HepG2 (cell line): ENCODE data around the gene TSPAN3. TPM values are rescaled to one million over a fixed set of nuclear protein-coding genes. Genes with fewer than 3 reads are reported as not detected.

Experiments
- ATAC-seq: fragments of 200-7000 bp; cut with Tn5 transposase; 3 replicates; pipeline ENCODE4 v1.9.1; 2020; ENCODE audit warnings: mild to moderate bottlenecking, moderate library complexity
- BruUV-seq: library from RNA; stranded (reverse); fragments of 400-500 nt; replicated peaks from 2 replicates; lab custom pipeline; 2021; lab: Mats Ljungman, UMichigan
- CTCF ChIA-PET: fragments of 300-600 bp; formaldehyde crosslinking; extraction: SDS; loops from one replicate; lab custom pipeline; 2021; ENCODE audit warnings: low total read pairs, inconsistent platforms, low intra/inter-chr PET ratio; lab: Yijun Ruan, JAX
- POLR2A ChIA-PET: fragments of 350-600 bp; sonication (Branson Sonifier 250); formaldehyde crosslinking; loops from one replicate; lab custom pipeline; 2020; ENCODE audit warnings: antibody characterized with exemption, inconsistent platforms; lab: Yijun Ruan, JAX
- DNase-seq: peaks from one replicate; pipeline ENCODE4 v3.0.0-alpha.2; 2015; ENCODE audit warnings: low spot score
- FAIRE-seq: peaks from 3 replicates; lab custom pipeline; 2011; peaks lifted over from hg19 to GRCh38; lab: Jason Lieb, UNC
- H2AFZ ChIP-seq: one replicate; pipeline ENCODE4 v1.6.1; 2011; ENCODE audit warnings: low read length, inconsistent platforms
- H3K27ac ChIP-seq: fragments of 300-600 bp; 3 replicates; pipeline ENCODE4 v1.8.0; 2011; ENCODE audit warnings: mixed run types, mild to moderate bottlenecking, mixed read lengths, low read length, inconsistent platforms; ENCODE audit not compliant: insufficient read depth; ENCODE audit errors: extremely low read length
- H3K27me3 ChIP-seq, 2 experiments: fragments of 200-600 bp in 1 of 2; 2 replicates in 1 of 2; 3 replicates in 1 of 2; pipeline versions ENCODE4 v1.6.0 to v1.8.0; 2011; ENCODE audit warnings: low read length in 2 of 2, mild to moderate bottlenecking in 2 of 2, moderate library complexity in 2 of 2, inconsistent platforms in 1 of 2; ENCODE audit not compliant: insufficient read depth in 2 of 2, control insufficient read depth in 1 of 2
- H3K36me3 ChIP-seq, 2 experiments: fragments of 200-600 bp in 1 of 2; replicated peaks in 1 of 2; 2 replicates in 1 of 2; 3 replicates in 1 of 2; pipeline versions ENCODE4 v1.5.1 to v1.8.0; 2011; ENCODE audit warnings: low read length in 2 of 2, inconsistent platforms in 1 of 2; ENCODE audit not compliant: insufficient read depth in 2 of 2, control insufficient read depth in 1 of 2
- H3K4me1 ChIP-seq: 2 replicates; pipeline ENCODE4 v1.5.1; 2012; ENCODE audit warnings: low read length, inconsistent platforms; ENCODE audit not compliant: insufficient read depth
- H3K4me2 ChIP-seq: 2 replicates; pipeline ENCODE4 v1.6.0; 2011; ENCODE audit warnings: low read depth, low read length, inconsistent platforms
- H3K4me3 ChIP-seq, 3 experiments: fragments of 200-600 bp in 1 of 3; sonication (generic), shearing (Covaris generic) in 1 of 3; replicated peaks in 1 of 3; 2 replicates each; pipeline ENCODE4 v1.5.1; 2011 to 2016; ENCODE audit warnings: low read length in 3 of 3, inconsistent platforms in 2 of 3, low read depth in 2 of 3, mild to moderate bottlenecking in 2 of 3, control low read depth in 1 of 3, mixed read lengths in 1 of 3; ENCODE audit not compliant: insufficient read depth in 1 of 3
- H3K79me2 ChIP-seq: one replicate; pipeline ENCODE4 v1.6.1; 2011; ENCODE audit warnings: low read length, inconsistent platforms; ENCODE audit not compliant: insufficient read depth
- H3K9ac ChIP-seq: 2 replicates; pipeline ENCODE4 v1.6.0; 2011; ENCODE audit warnings: mild to moderate bottlenecking, low read depth, low read length, inconsistent platforms; ENCODE audit not compliant: insufficient read depth
- H3K9me3 ChIP-seq: 2 replicates; pipeline ENCODE4 v1.5.1; 2012; ENCODE audit warnings: mild to moderate bottlenecking, low read length
- H4K20me1 ChIP-seq: 2 replicates; pipeline ENCODE4 v1.6.0; 2011; ENCODE audit warnings: inconsistent platforms, mild to moderate bottlenecking, low read length, moderate library complexity; ENCODE audit not compliant: insufficient read depth
- ATF6 ChIP-seq: sonication (generic); formaldehyde crosslinking; conservative IDR thresholded peaks from 2 replicates; pipeline ENCODE4 v1.4.0; 2020; ENCODE audit warnings: missing genetic modification reagents
- ATRX ChIP-seq: sonication (generic); formaldehyde crosslinking; IDR thresholded peaks from 2 replicates; pipeline ENCODE4 v1.4.0; 2020; ENCODE audit warnings: missing genetic modification reagents, borderline replicate concordance
- BRF2 ChIP-seq: sonication (generic); formaldehyde crosslinking; IDR thresholded peaks from 2 replicates; pipeline ENCODE4 v1.8.1; 2022; ENCODE audit warnings: mild to moderate bottlenecking, missing genetic modification reagents
- DDIT3 ChIP-seq: sonication (generic); formaldehyde crosslinking; IDR thresholded peaks from 2 replicates; pipeline ENCODE4 v1.4.0; 2020; ENCODE audit warnings: mild to moderate bottlenecking, missing genetic modification reagents
- KLF12 ChIP-seq: sonication (generic); formaldehyde crosslinking; IDR thresholded peaks from 2 replicates; pipeline ENCODE4 v1.4.0; 2020; ENCODE audit warnings: missing genetic modification reagents, borderline replicate concordance
- MBD4 ChIP-seq: IDR thresholded peaks from 2 replicates; pipeline ENCODE4 v1.6.1; 2012; ENCODE audit warnings: low read length, inconsistent platforms, borderline replicate concordance
- MIXL1 ChIP-seq: IDR thresholded peaks from 2 replicates; pipeline ENCODE4 v1.6.1; 2016
- MNT ChIP-seq: fragments of 450-650 bp; IDR thresholded peaks from 2 replicates; pipeline ENCODE4 v1.6.1; 2016
- NCOA1 ChIP-seq: sonication (generic); formaldehyde crosslinking; IDR thresholded peaks from 2 replicates; pipeline ENCODE4 v1.9.0; 2021; ENCODE audit warnings: missing genetic modification reagents
- THAP8 ChIP-seq: sonication (generic); formaldehyde crosslinking; IDR thresholded peaks from 2 replicates; pipeline ENCODE4 v1.5.1; 2020; ENCODE audit warnings: missing genetic modification reagents, mild to moderate bottlenecking, borderline replicate concordance
- ZBTB2 ChIP-seq: sonication (generic); formaldehyde crosslinking; IDR thresholded peaks from 2 replicates; pipeline ENCODE4 v1.8.0; 2022; ENCODE audit warnings: low read depth, missing genetic modification reagents
- ZNF512 ChIP-seq: sonication (generic); formaldehyde crosslinking; IDR thresholded peaks from 2 replicates; pipeline ENCODE4 v1.4.0; 2020; ENCODE audit warnings: mild to moderate bottlenecking, missing genetic modification reagents
- ZNF768 ChIP-seq: sonication (generic); formaldehyde crosslinking; IDR thresholded peaks from 2 replicates; pipeline ENCODE4 v1.4.0; 2020; ENCODE audit warnings: missing genetic modification reagents
- ZSCAN20 ChIP-seq: sonication (generic); formaldehyde crosslinking; IDR thresholded peaks from 2 replicates; pipeline ENCODE4 v1.4.0; 2020; ENCODE audit warnings: missing genetic modification reagents, mild to moderate bottlenecking, borderline replicate concordance
- WGBS: methylation state at CpG from one replicate; pipeline ENCODE4 v1.1.6; 2017; ENCODE audit warnings: low lambda C conversion rate; 5-methylcytosine and 5-hydroxymethylcytosine counted together
- in situ Hi-C: cut with HindIII; loops from 2 replicates; pipeline ENCODE4 v1.10.0; 2017; ENCODE audit warnings: low pct_unique_long_range_greater_than_20kb; ENCODE audit not compliant: extremely low pct_ligation_motif_present
- intact Hi-C: fragments of 100-400 bp; cut with micrococcal nuclease; formaldehyde crosslinking; loops from one replicate; pipeline ENCODE4 v1.10.0; 2022; ENCODE audit not compliant: unreplicated experiment
- polyA plus RNA-seq, 8 experiments: library from polyadenylated mRNA; depleted of rRNA in 3 of 8; stranded (reverse) in 7 of 8; unstranded in 1 of 8; fragments of >200 nt; fragmentation: Illumina TruSeq in 4 of 8; extraction: Trizol in 4 of 8; gene quantifications; 2 replicates each; pipeline versions ENCODE4 v1.2.1 to v1.2.3, GENCODE V29; 2011 to 2016; ENCODE audit warnings: low read depth in 4 of 8, missing spikeins in 1 of 8, mixed read lengths in 1 of 8; ENCODE audit not compliant: insufficient read depth in 1 of 8
- total RNA-seq, 5 experiments: library from RNA; depleted of rRNA; stranded (reverse); fragments of >200 nt; fragmentation: Illumina TruSeq; extraction: Trizol; gene quantifications; 2 replicates each; pipeline ENCODE4 v1.2.3, GENCODE V29; 2016; ENCODE audit warnings: low read depth in 1 of 5

Gene TSPAN3
- total and polyA plus RNA-seq, 2 of the 13 experiments (the other 11 are each of a cell fraction or from before 2014, with no cell fraction given) = 167 to 170 TPM

- no peak for TF ChIP-seq THAP8 (CRISPR knock-in tag)
These were observed 58.0 kb downstream of the TSPAN3 start (continued) for GRCh38 chr15:77012868-77013267.

- no peak overlapping the region for H3K27ac ChIP-seq
- TF ChIP-seq DDIT3 (CRISPR knock-in tag) (no peak), MBD4 (no peak), KLF12 (no peak), ZNF512 (no peak), BRF2 (no peak), MIXL1 (CRISPR knock-in tag) (no peak), ATF6 (CRISPR knock-in tag) (no peak), ZBTB2 (no peak), MNT (no peak), NCOA1 (no peak), ZSCAN20 (CRISPR knock-in tag) (no peak), ZNF768 (CRISPR knock-in tag) (no peak), ATRX (CRISPR knock-in tag) (no peak)
These were observed 58.7 kb downstream of the TSPAN3 start for GRCh38 chr15:77012117-77012712.

More at GRCh38 chr15:77012117-77012712, 58.7 kb downstream of the TSPAN3 start:
- POLR2A ChIA-PET = no interaction called here
- DNase-seq (no peak), ATAC-seq (no peak), FAIRE-seq (no peak)
- H3K79me2 ChIP-seq = no peaks in the 10 kb centered on the region
- intact Hi-C loops (no loop called here), in situ Hi-C loops (no loop called here)
- no TSS peak for BruUV-seq
- no peaks in the 10 kb centered on the region for H3K36me3 ChIP-seq
- CTCF ChIA-PET = no interaction called here
- H3K4me1 ChIP-seq = no peaks in the 10 kb centered on the region
- H3K9me3 ChIP-seq = no peaks in the 10 kb centered on the region
- WGBS = 24% methylated on average over 3 of the region's 3 CpGs
- H3K4me2 ChIP-seq = no peak overlapping the region
- H3K9ac ChIP-seq = no peak overlapping the region
- no peak overlapping the region for H2AFZ ChIP-seq
- H4K20me1 ChIP-seq = no peaks in the 10 kb centered on the region
- H3K4me3 ChIP-seq = no peak overlapping the region
- peaks cover 5 to 65% of the 10 kb centered on the region in 2 experiments; a peak in 3 of 5 replicates for H3K27me3 ChIP-seq
